Adipocyte (in vitro differentiated cells): ENCODE data around the gene IRF2.
A peak's percentile ranks its signal among the peaks of the same experiment; 100 is the strongest.

ENCODE experiments used
- DNase-seq: peaks from one replicate; pipeline ENCODE4 v3.0.0-alpha.2; 2015; ENCODE audit warnings: low read depth
- H3K27me3 ChIP-seq: replicated peaks from 2 replicates; pipeline ENCODE4 v1.7.0; 2013; ENCODE audit warnings: mild to moderate bottlenecking, low read length, moderate library complexity; ENCODE audit not compliant: control insufficient read depth, insufficient read depth
- H3K36me3 ChIP-seq: 2 replicates; pipeline ENCODE4 v1.7.0; 2013; ENCODE audit warnings: low read length, mild to moderate bottlenecking, moderate library complexity; ENCODE audit not compliant: control insufficient read depth, insufficient read depth, severe bottlenecking
- H3K4me1 ChIP-seq: 2 replicates; pipeline ENCODE4 v1.7.0; 2013; ENCODE audit warnings: mild to moderate bottlenecking, low read length, moderate library complexity; ENCODE audit not compliant: control insufficient read depth, insufficient read depth
- H3K4me3 ChIP-seq: 2 replicates; pipeline ENCODE4 v1.7.0; 2013; ENCODE audit warnings: mild to moderate bottlenecking, low read length, moderate library complexity
- H3K9ac ChIP-seq: 2 replicates; pipeline ENCODE4 v1.7.0; 2013; ENCODE audit warnings: mild to moderate bottlenecking, low read length, moderate library complexity
- H3K9me3 ChIP-seq: 2 replicates; pipeline ENCODE4 v1.7.0; 2013; ENCODE audit warnings: mild to moderate bottlenecking, low read length, moderate library complexity; ENCODE audit not compliant: control insufficient read depth

IRF2 gene

DNA sequence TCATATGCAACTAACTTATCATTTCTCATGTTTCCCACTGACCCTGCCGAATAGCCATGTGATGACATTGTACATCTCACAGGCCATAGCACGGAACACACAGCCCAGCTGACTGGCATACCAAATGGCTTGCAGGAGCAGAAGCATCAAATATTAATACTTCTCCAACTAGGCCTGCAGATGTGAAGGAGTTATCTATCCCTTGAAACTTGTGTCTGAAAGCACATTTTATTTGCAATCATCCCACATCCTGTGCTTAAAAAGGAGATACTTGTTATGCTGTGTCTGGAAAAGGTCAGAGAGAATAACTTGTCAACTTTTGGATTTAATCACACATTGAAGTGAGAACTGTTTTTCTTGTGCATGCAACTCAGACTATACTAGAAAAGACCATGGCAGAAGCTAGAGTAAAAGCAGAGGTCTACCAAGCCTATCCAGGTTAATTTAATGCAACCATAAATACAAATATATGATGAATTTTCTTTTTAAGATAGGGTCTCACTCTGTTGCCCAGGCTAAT is 100.4 kb downstream of the IRF2 start:
- Histone ChIP-seq H3K27me3 (no peaks in the 10 kb centered on the region), H3K9me3 (no peaks in the 10 kb centered on the region), H3K36me3 (no peaks in the 10 kb centered on the region), H3K4me1 (peaks cover 11% of the 10 kb centered on the region), H3K4me3 (no peak overlapping the region), H3K9ac (no peak overlapping the region)
- no peak for DNase-seq

- no peaks in the 10 kb centered on the region for H3K36me3 ChIP-seq
- H3K4me1 ChIP-seq: peaks cover 11% of the 10 kb centered on the region
- H3K9me3 ChIP-seq: no peaks in the 10 kb centered on the region
- no peak for DNase-seq
- H3K9ac ChIP-seq: no peak overlapping the region
- H3K27me3 ChIP-seq: no peaks in the 10 kb centered on the region
- H3K4me3 ChIP-seq: no peak overlapping the region
Observed at GRCh38 chr4:184371390-184371787, 103.0 kb downstream of the IRF2 start.

DNA sequence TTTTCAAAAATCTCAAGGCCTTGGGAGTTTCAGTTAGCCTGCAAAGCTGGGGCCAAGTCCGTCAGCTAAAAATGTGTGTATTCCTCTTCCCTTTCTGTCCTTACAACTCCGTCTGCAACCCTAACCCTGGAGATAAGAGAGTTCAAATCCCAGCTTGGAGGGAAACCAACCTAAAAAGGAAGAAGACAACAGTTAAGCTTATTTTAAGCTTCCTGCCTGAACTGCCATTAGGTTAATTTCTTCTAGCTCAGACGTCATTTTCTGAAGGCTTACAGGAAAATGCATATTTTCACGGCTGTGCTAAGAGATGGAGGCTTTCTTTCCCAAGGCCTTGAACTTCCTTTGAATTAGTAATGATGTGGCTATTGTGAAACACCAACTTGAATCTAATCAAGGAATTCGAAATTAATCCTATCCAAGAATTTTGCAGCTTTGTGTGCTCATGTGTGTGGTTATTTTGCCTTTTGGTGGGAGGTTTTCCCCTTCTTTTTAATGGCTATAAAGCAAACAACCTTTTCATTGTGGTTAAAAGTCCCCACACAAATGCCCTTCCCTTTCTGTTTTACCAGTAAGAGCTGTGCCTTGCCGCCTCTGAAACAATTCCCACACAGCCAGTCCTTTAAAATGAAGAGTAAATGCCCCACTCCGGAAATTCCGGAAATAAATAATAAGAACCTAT is 103.5 kb downstream of the IRF2 start:
- no peaks in the 10 kb centered on the region for H3K27me3 ChIP-seq
- H3K9ac ChIP-seq: no peak overlapping the region
- H3K4me1 ChIP-seq: peaks cover 11% of the 10 kb centered on the region
- H3K9me3 ChIP-seq: no peaks in the 10 kb centered on the region
- H3K36me3 ChIP-seq: no peaks in the 10 kb centered on the region
- no peak overlapping the region for H3K4me3 ChIP-seq
- DNase-seq: no peak

DNA sequence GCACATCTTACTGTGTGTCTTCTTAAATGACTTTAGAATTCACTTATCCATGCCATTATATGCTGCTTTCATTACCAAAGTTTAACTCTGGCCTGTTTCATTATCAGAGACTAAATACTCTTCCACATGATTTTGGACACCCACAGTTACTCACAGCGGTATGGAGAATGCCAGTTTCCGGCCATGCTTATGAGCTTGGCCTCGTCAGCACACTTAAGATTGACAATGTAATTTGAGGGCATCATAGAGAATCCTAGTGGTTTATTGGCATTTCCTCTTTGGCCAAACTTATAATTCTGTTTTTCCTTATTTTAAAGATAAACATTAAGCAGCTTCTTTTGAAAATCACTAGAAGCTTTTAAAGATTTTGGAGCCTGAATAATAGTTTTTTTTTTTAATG is 104.5 kb downstream of the IRF2 start:
- Histone ChIP-seq H3K9ac (no peak overlapping the region), H3K4me3 (no peak overlapping the region), H3K27me3 (no peaks in the 10 kb centered on the region), H3K4me1 (peaks cover 7% of the 10 kb centered on the region), H3K36me3 (no peaks in the 10 kb centered on the region), H3K9me3 (no peaks in the 10 kb centered on the region)
- DNase-seq: no peak

- DNase-seq: no peak
- no peaks in the 10 kb centered on the region for H3K27me3 ChIP-seq
Observed at GRCh38 chr4:184368731-184369130, 105.6 kb downstream of the IRF2 start.

DNA sequence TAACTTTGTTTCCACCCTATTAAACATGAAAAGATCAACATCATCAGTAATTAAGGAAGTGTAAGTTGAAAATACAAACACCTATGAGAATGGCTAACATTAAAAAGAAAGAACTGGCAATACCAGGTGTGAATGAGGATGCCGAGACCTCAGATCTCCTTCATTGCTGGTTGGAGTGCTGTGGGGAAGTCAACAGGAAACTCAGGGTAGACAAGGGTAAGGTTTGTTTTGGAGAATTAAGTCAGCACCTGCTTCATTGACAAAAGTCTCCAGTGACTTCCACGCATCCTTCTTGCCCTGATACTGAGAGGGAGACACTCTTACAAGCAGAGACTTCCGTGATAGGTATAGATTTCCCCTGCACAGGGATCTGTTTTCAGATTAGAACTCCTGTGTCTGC is 106.1 kb downstream of the IRF2 start:
- Histone ChIP-seq H3K9me3 (no peaks in the 10 kb centered on the region), H3K4me1 (peaks cover 7% of the 10 kb centered on the region), H3K4me3 (no peak overlapping the region), H3K36me3 (no peaks in the 10 kb centered on the region), H3K27me3 (no peaks in the 10 kb centered on the region), H3K9ac (no peak overlapping the region)
- no peak for DNase-seq

More at GRCh38 chr4:184368731-184369130, 105.6 kb downstream of the IRF2 start:
- Histone ChIP-seq H3K36me3 (no peaks in the 10 kb centered on the region), H3K9ac (no peak overlapping the region), H3K4me1 (peaks cover 7% of the 10 kb centered on the region), H3K4me3 (no peak overlapping the region), H3K9me3 (no peaks in the 10 kb centered on the region)

- DNase-seq: no peak
- Histone ChIP-seq H3K4me3 (no peak overlapping the region), H3K27me3 (no peaks in the 10 kb centered on the region), H3K36me3 (no peaks in the 10 kb centered on the region), H3K9ac (no peak overlapping the region), H3K9me3 (no peaks in the 10 kb centered on the region), H3K4me1 (peaks cover 10% of the 10 kb centered on the region)
Observed at GRCh38 chr4:184364100-184364921, 110.0 kb downstream of the IRF2 start.

DNA sequence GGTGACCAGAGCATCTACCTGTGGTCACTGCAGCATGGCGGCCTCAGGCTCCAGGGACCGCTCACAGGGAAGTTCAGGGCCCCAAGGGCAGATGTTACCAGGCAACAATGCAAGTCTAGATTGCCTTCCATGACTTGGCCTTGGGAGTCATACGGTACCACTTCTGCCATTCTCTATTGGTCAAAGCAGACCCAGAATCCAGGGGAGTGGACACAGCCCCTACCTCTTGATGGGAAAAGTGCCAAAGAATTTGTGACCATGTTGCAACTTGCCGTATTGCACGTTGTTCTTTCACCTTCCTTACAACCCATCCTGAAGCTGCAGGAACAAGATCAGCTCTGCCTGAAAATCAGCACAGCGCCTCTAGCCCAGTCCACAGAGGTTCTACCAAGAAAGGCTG is 111.1 kb downstream of the IRF2 start:
- H3K4me1 ChIP-seq: peaks cover 14% of the 10 kb centered on the region
- no peak overlapping the region for H3K9ac ChIP-seq
- no peaks in the 10 kb centered on the region for H3K27me3 ChIP-seq
- DNase-seq: no peak
- no peak overlapping the region for H3K4me3 ChIP-seq
- no peaks in the 10 kb centered on the region for H3K9me3 ChIP-seq
- H3K36me3 ChIP-seq: no peaks in the 10 kb centered on the region

DNA sequence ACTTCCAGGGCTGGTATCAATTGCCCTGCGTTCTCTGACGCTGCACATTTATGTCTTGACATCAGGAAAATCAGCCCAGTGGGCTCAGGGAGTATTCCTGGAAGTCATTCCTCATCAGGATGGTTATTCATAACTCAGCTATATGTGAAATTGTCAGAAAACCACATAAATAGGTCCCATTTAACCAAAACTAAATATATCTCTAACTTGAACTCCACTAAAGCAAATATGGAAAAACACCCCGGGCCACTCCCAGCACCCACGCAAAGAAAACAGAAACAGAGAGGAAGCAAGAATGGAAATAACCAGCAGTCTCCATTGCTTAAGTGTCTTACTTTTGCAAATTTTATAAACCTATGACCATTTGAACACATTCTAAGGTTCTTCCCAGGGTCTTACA is 112.0 kb downstream of the IRF2 start:
- Histone ChIP-seq H3K9me3 (no peaks in the 10 kb centered on the region), H3K4me3 (no peak overlapping the region), H3K27me3 (no peaks in the 10 kb centered on the region), H3K36me3 (no peaks in the 10 kb centered on the region), H3K9ac (no peak overlapping the region), H3K4me1 (peaks cover 14% of the 10 kb centered on the region)
- peak; percentile 66 for DNase-seq

DNA sequence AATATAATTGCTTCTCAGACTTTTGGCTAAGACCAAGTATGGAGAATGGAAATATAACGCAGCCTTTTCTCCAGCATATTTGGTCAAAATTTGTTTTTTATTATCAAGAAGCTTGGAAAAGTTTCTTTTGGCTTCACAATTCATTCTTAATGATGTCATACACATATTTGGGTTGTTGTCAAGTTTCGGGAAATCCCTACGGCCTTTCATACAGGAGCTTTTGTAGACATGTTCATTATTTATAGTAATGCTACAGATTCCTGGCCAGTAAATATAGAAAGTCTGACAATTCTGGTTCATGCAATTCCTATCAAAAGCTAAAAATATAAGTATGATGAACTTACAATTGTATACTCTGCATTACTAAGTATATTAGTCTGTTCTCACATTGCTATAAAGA is 112.9 kb downstream of the IRF2 start:
- H3K9me3 ChIP-seq: no peaks in the 10 kb centered on the region
- H3K4me1 ChIP-seq: peaks cover 14% of the 10 kb centered on the region
- no peak for DNase-seq
- no peak overlapping the region for H3K4me3 ChIP-seq
- H3K9ac ChIP-seq: no peak overlapping the region
- no peaks in the 10 kb centered on the region for H3K27me3 ChIP-seq
- H3K36me3 ChIP-seq: no peaks in the 10 kb centered on the region

GRCh38 chr4:184359888-184360287 is 114.5 kb downstream of the IRF2 start:
- Histone ChIP-seq H3K4me3 (no peak overlapping the region), H3K36me3 (no peaks in the 10 kb centered on the region), H3K9ac (no peak overlapping the region), H3K27me3 (no peaks in the 10 kb centered on the region), H3K9me3 (no peaks in the 10 kb centered on the region), H3K4me1 (peaks cover 18% of the 10 kb centered on the region)
- no peak for DNase-seq
